GM20000 (cell line): ENCODE measurements around the gene CAMTA1.

Experiments used
- DNase-seq: peaks from one replicate; pipeline ENCODE4 v3.0.0; 2012; ENCODE audit warnings: low spot score
- CTCF ChIP-seq: IDR thresholded peaks from 2 replicates; pipeline ENCODE4 v1.5.1; 2012; ENCODE audit warnings: mild to moderate bottlenecking, control low read depth; ENCODE audit errors: extremely low read depth, missing control alignments

Gene CAMTA1

GRCh38 chr1:7485086-7485780 is 700.0 kb downstream of the CAMTA1 start:
- DNase-seq: no peak
- TF ChIP-seq CTCF: no peak

GRCh38 chr1:7485826-7486225 is 700.6 kb downstream of the CAMTA1 start:
- no peak for TF ChIP-seq CTCF

GRCh38 chr1:7487766-7488474 is 702.7 kb downstream of the CAMTA1 start:
- DNase-seq: no peak
- no peak for TF ChIP-seq CTCF

More at GRCh38 chr1:7485826-7486225, 700.6 kb downstream of the CAMTA1 start:
- DNase-seq: no peak

GRCh38 chr1:7488475-7488842 is 703.2 kb downstream of the CAMTA1 start:
- DNase-seq: no peak
- TF ChIP-seq CTCF: no peak

GRCh38 chr1:7489586-7489985 is 704.3 kb downstream of the CAMTA1 start:
- no peak for TF ChIP-seq CTCF
- DNase-seq: no peak

GRCh38 chr1:7490576-7490975 is 705.3 kb downstream of the CAMTA1 start:
- no peak for DNase-seq
- TF ChIP-seq CTCF: no peak

- no peak for TF ChIP-seq CTCF
- no peak for DNase-seq
Measured at GRCh38 chr1:7491109-7491817, 706.0 kb downstream of the CAMTA1 start.
